Measurements from ENCODE around the gene RPS6KA1.

Gene RPS6KA1

GRCh38 chr1:26533951-26534509 lies 4.5 kb downstream of the RPS6KA1 start:
- DNase-seq = no peak

- no peak for DNase-seq
Measured at GRCh38 chr1:26535201-26535600, 5.6 kb downstream of the RPS6KA1 start.

- no peak for DNase-seq
Measured at GRCh38 chr1:26536081-26536480, 6.5 kb downstream of the RPS6KA1 start.

GRCh38 chr1:26536521-26536920 lies 7.0 kb downstream of the RPS6KA1 start:
- DNase-seq = no peak

GRCh38 chr1:26537951-26538352 lies 8.4 kb downstream of the RPS6KA1 start:
- no peak for DNase-seq

- DNase-seq = peak; percentile 59 to 62
Measured at GRCh38 chr1:26538480-26539412, 9.2 kb downstream of the RPS6KA1 start.

GRCh38 chr1:26539722-26540121 lies 10.2 kb downstream of the RPS6KA1 start:
- no peak for DNase-seq

GRCh38 chr1:26540351-26540750 lies 10.8 kb downstream of the RPS6KA1 start:
- no peak for DNase-seq

- DNase-seq = no peak
Measured at GRCh38 chr1:26541431-26541815, 11.9 kb downstream of the RPS6KA1 start.

GRCh38 chr1:26541816-26542711 lies 12.5 kb downstream of the RPS6KA1 start:
- DNase-seq = peak; percentile 81 to 82

- DNase-seq = no peak
Measured at GRCh38 chr1:26542771-26543451, 13.3 kb downstream of the RPS6KA1 start.

GRCh38 chr1:26543462-26543861 lies 13.9 kb downstream of the RPS6KA1 start:
- no peak for DNase-seq

GRCh38 chr1:26544126-26544525 lies 14.6 kb downstream of the RPS6KA1 start:
- DNase-seq = no peak

GRCh38 chr1:26545969-26546323 lies 16.4 kb downstream of the RPS6KA1 start:
- no peak for DNase-seq

- no peak for DNase-seq
Measured at GRCh38 chr1:26546375-26546774, 16.8 kb downstream of the RPS6KA1 start.

- DNase-seq = no peak
Measured at GRCh38 chr1:26546819-26547218, 17.3 kb downstream of the RPS6KA1 start.

GRCh38 chr1:26548841-26549240 lies 19.3 kb downstream of the RPS6KA1 start:
- no peak for DNase-seq

- no peak for DNase-seq
Measured at GRCh38 chr1:26550946-26551345, 21.4 kb downstream of the RPS6KA1 start.

- no peak for DNase-seq
Measured at GRCh38 chr1:26552720-26553119, 23.2 kb downstream of the RPS6KA1 start.

GRCh38 chr1:26553942-26554682 lies 24.6 kb downstream of the RPS6KA1 start:
- no peak for DNase-seq

GRCh38 chr1:26554781-26555180 lies 25.2 kb downstream of the RPS6KA1 start:
- DNase-seq = no peak

GRCh38 chr1:26555550-26555981 lies 26.0 kb downstream of the RPS6KA1 start:
- no peak for DNase-seq

Data from stimulated activated CD4-positive, alpha-beta T cell treated with anti-CD3 and anti-CD28 coated beads, Interleukin-2, amount 100 ng/mL, for 24 hours (primary cell).